PC-3 (cell line): ENCODE data around the gene WDR1. TPM values are rescaled to one million over a fixed set of nuclear protein-coding genes. Genes with fewer than 3 reads are reported as not detected.

Source experiments
- ATAC-seq: fragments of 200-7000 bp; cut with Tn5 transposase; 2 replicates; pipeline ENCODE4 v1.9.1; 2020; ENCODE audit warnings: mild to moderate bottlenecking, moderate library complexity
- BruUV-seq: library from RNA; stranded (reverse); fragments of 400-500 nt; replicated peaks from 2 replicates; lab custom pipeline; 2021; lab: Mats Ljungman, UMichigan
- CTCF ChIA-PET: fragments of 300-600 bp; sonication (Branson Sonifier 250); formaldehyde crosslinking; loops from one replicate; lab custom pipeline; 2022; ENCODE audit warnings: antibody characterized with exemption; lab: Charles Lee
- POLR2A ChIA-PET: fragments of 300-600 bp; sonication (Branson Sonifier 250); formaldehyde crosslinking; loops from one replicate; lab custom pipeline; 2022; ENCODE audit warnings: antibody characterized with exemption; ENCODE audit not compliant: unreplicated experiment; lab: Charles Lee
- DNase-seq: peaks from one replicate; pipeline ENCODE4 v3.0.0-alpha.2; 2015
- H2AFZ ChIP-seq: fragments of 300-600 bp; sonication (generic); 2 replicates; pipeline ENCODE4 v1.6.0; 2016; ENCODE audit warnings: antibody characterized with exemption, low read length
- H3F3A ChIP-seq: fragments of 300-600 bp; sonication (generic); one replicate; pipeline ENCODE4 v1.6.0; 2017; ENCODE audit warnings: antibody characterized with exemption, low read length, control low read depth, mild to moderate bottlenecking; ENCODE audit not compliant: unreplicated experiment
- H3K27ac ChIP-seq: fragments of 300-600 bp; sonication (generic); 2 replicates; pipeline ENCODE4 v1.5.1; 2016; ENCODE audit warnings: mild to moderate bottlenecking, low read length
- H3K27me3 ChIP-seq: fragments of 300-600 bp; sonication (generic); 2 replicates; pipeline ENCODE4 v1.6.1; 2016; ENCODE audit warnings: low read length, mixed read lengths
- H3K36me3 ChIP-seq: fragments of 300-600 bp; sonication (generic); 2 replicates; pipeline ENCODE4 v1.6.1; 2016; ENCODE audit warnings: low read depth, mixed run types, low read length, mixed read lengths
- H3K4me1 ChIP-seq: fragments of 300-600 bp; sonication (generic); 2 replicates; pipeline ENCODE4 v1.5.1; 2016; ENCODE audit warnings: low read length; ENCODE audit not compliant: insufficient read depth
- H3K4me2 ChIP-seq: fragments of 300-600 bp; sonication (generic); 2 replicates; pipeline ENCODE4 v1.6.0; 2016; ENCODE audit warnings: low read length
- H3K4me3 ChIP-seq: fragments of 300-600 bp; sonication (generic); 2 replicates; pipeline ENCODE4 v1.5.1; 2016; ENCODE audit warnings: mild to moderate bottlenecking, low read length, mixed read lengths
- H3K79me2 ChIP-seq: fragments of 300-600 bp; sonication (generic); 2 replicates; pipeline ENCODE4 v1.6.1; 2017; ENCODE audit warnings: low read length, mixed read lengths
- H3K9ac ChIP-seq: fragments of 300-600 bp; sonication (generic); 2 replicates; pipeline ENCODE4 v1.6.0; 2016; ENCODE audit warnings: mild to moderate bottlenecking, low read length
- H3K9me2 ChIP-seq: fragments of 300-600 bp; sonication (generic); replicated peaks from 2 replicates; pipeline ENCODE4 v1.6.1; 2016; ENCODE audit warnings: mixed run types, low read length, mixed read lengths
- H3K9me3 ChIP-seq: fragments of 300-600 bp; sonication (generic); 2 replicates; pipeline ENCODE4 v1.6.1; 2016; ENCODE audit warnings: low read length, mixed read lengths
- H4K20me1 ChIP-seq: fragments of 300-600 bp; sonication (generic); 2 replicates; pipeline ENCODE4 v1.6.1; 2016; ENCODE audit warnings: low read length, mixed read lengths
- CTCF ChIP-seq: fragments of 300-600 bp; sonication (generic); conservative IDR thresholded peaks from 2 replicates; pipeline ENCODE4 v1.5.1; 2017; ENCODE audit warnings: antibody characterized with exemption, low read depth, mild to moderate bottlenecking, low read length
- EZH2 ChIP-seq: fragments of 300-600 bp; sonication (generic); IDR thresholded peaks from one replicate; pipeline ENCODE4 v1.6.1; 2017; ENCODE audit warnings: antibody characterized with exemption, mild to moderate bottlenecking, low read length; ENCODE audit not compliant: unreplicated experiment
- EZH2phosphoT487 ChIP-seq: fragments of 300-600 bp; sonication (generic); IDR thresholded peaks from 2 replicates; pipeline ENCODE4 v1.6.1; 2018; ENCODE audit warnings: mild to moderate bottlenecking, antibody characterized with exemption, low read length, borderline replicate concordance
- intact Hi-C: fragments of 100-400 bp; cut with micrococcal nuclease; formaldehyde crosslinking; loops from 2 replicates; pipeline ENCODE4 v1.9.0; 2023
- total RNA-seq: library from RNA; depleted of rRNA; stranded (reverse); fragments of >200 nt; gene quantifications from 2 replicates; pipeline ENCODE4 v1.2.3, GENCODE V29; 2014

The WDR1 gene
- total RNA-seq, 1 experiment from 2014 or later, result 150 TPM

- ChIA-PET POLR2A (no interaction called here), CTCF (no interaction called here)
- ATAC-seq, result no peak
- no peak overlapping the region for H3K27ac ChIP-seq
- peak overlapping the region; percentile 80 for H3K4me3 ChIP-seq
- H3K79me2 ChIP-seq, result peaks cover 66% of the 10 kb centered on the region
- TF ChIP-seq EZH2 (no peak), CTCF (no peak), EZH2phosphoT487 (no peak)
- H3K9ac ChIP-seq, result no peak overlapping the region
- DNase-seq, result no peak
- no TSS peak for BruUV-seq
- H3K4me1 ChIP-seq, result peaks cover 31% of the 10 kb centered on the region
- H3K9me2 ChIP-seq, result no peaks in the 10 kb centered on the region
- H3K4me2 ChIP-seq, result peak overlapping the region; percentile 90
- H3F3A ChIP-seq, result no peaks in the 10 kb centered on the region
- H3K9me3 ChIP-seq, result no peaks in the 10 kb centered on the region
- H2AFZ ChIP-seq, result no peak overlapping the region
- no peaks in the 10 kb centered on the region for H3K27me3 ChIP-seq
- H3K36me3 ChIP-seq, result peaks cover 33% of the 10 kb centered on the region
- intact Hi-C loops, result loop anchor here (5.0 kb wide), 1 partner anchor 37 kb away; no protein-coding TSS in a partner anchor
- peaks cover 22% of the 10 kb centered on the region for H4K20me1 ChIP-seq
Measured at GRCh38 chr4:10114607-10115006, 2.0 kb downstream of the WDR1 start.

DNA sequence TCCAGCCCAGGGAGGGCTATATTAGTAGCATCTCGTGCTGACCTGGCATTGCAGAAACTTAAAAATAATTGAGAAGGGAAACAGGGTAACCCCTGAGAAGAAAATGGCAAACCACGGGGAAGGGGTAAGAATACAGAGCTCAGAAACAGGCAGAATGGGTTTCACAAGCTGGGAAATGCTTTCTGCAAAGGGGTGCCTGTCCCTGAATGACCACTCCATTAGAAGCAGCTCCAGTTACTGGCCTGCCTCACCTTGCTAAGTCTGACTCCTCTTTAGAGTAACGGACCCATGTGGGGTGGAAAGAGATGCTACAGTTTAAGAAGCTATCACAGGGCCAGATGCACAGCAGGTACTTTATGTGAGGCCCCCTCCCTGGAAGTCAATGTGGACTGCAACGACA is 2.5 kb downstream of the WDR1 start:
- DNase-seq (no peak), ATAC-seq (no peak)
- H3K9me2 ChIP-seq, result no peaks in the 10 kb centered on the region
- no peak overlapping the region for H3K4me3 ChIP-seq
- H3K9ac ChIP-seq, result no peak overlapping the region
- H3K9me3 ChIP-seq, result no peaks in the 10 kb centered on the region
- peaks cover 25% of the 10 kb centered on the region for H4K20me1 ChIP-seq
- ChIA-PET POLR2A (no interaction called here), CTCF (no interaction called here)
- TF ChIP-seq CTCF, result no peak
- TF ChIP-seq EZH2phosphoT487, result no peak
- TF ChIP-seq EZH2, result no peak
- peaks cover 71% of the 10 kb centered on the region for H3K79me2 ChIP-seq
- no TSS peak for BruUV-seq
- H3K4me2 ChIP-seq, result no peak overlapping the region
- H3F3A ChIP-seq, result no peaks in the 10 kb centered on the region
- no peaks in the 10 kb centered on the region for H3K27me3 ChIP-seq
- peaks cover 35% of the 10 kb centered on the region for H3K4me1 ChIP-seq
- intact Hi-C loops, result no loop called here
- H3K36me3 ChIP-seq, result peaks cover 33% of the 10 kb centered on the region
- no peak overlapping the region for H2AFZ ChIP-seq
- no peak overlapping the region for H3K27ac ChIP-seq

GRCh38 chr4:10113362-10114047 is 3.1 kb downstream of the WDR1 start:
- peaks cover 33% of the 10 kb centered on the region for H3K36me3 ChIP-seq
- ChIA-PET POLR2A (no interaction called here), CTCF (no interaction called here)
- DNase-seq (no peak), ATAC-seq (no peak)
- H3K4me1 ChIP-seq, result peaks cover 42% of the 10 kb centered on the region
- no peak overlapping the region for H3K4me3 ChIP-seq
- no peak overlapping the region for H3K4me2 ChIP-seq
- intact Hi-C loops, result no loop called here
- H3K9ac ChIP-seq, result no peak overlapping the region
- no peaks in the 10 kb centered on the region for H3K9me3 ChIP-seq
- no peaks in the 10 kb centered on the region for H3K27me3 ChIP-seq
- H2AFZ ChIP-seq, result no peak overlapping the region
- no peak overlapping the region for H3K27ac ChIP-seq
- H3K9me2 ChIP-seq, result no peaks in the 10 kb centered on the region
- no peaks in the 10 kb centered on the region for H3F3A ChIP-seq
- peaks cover 77% of the 10 kb centered on the region for H3K79me2 ChIP-seq
- TF ChIP-seq EZH2, result no peak
- TF ChIP-seq EZH2phosphoT487, result no peak
- no peak for TF ChIP-seq CTCF
- BruUV-seq, result no TSS peak
- peaks cover 25% of the 10 kb centered on the region for H4K20me1 ChIP-seq
